Lung microvascular endothelial cell (primary cell): Measurements from ENCODE around the gene RDH11. TPM values are rescaled to one million over a fixed set of nuclear protein-coding genes. Genes with fewer than 3 reads are reported as not detected.
A peak's percentile ranks its signal among the peaks of the same experiment; 100 is the strongest.

Experiments
- DNase-seq, 2 donors: peaks; one replicate each; pipeline versions ENCODE4 v3.0.0 to v3.0.0-alpha.2; 2010; ENCODE audit warnings: low read depth in 2 of 2
- total RNA-seq: library from RNA; depleted of rRNA; stranded (reverse); fragments of >200 nt; gene quantifications from 2 replicates; pipeline ENCODE4 v1.2.1, GENCODE V29; 2014

Gene RDH11
- total RNA-seq, 1 donor from 2014 or later, result 96.2 TPM

GRCh38 chr14:67650151-67650550 lies 45.4 kb downstream of the RDH11 start:
- DNase-seq, result no peak

GRCh38 chr14:67646131-67646530 lies 49.4 kb downstream of the RDH11 start:
- no peak for DNase-seq

- DNase-seq, result no peak
Observed at GRCh38 chr14:67645414-67645813, 50.1 kb downstream of the RDH11 start.

GRCh38 chr14:67644428-67644827 lies 51.1 kb downstream of the RDH11 start:
- no peak for DNase-seq

- no peak for DNase-seq
Observed at GRCh38 chr14:67643713-67644112, 51.9 kb downstream of the RDH11 start.

- DNase-seq, result no peak
Observed at GRCh38 chr14:67641902-67642749, 53.4 kb downstream of the RDH11 start.

- DNase-seq, result no peak
Observed at GRCh38 chr14:67641480-67641879, 54.1 kb downstream of the RDH11 start.

- DNase-seq, result no peak
Observed at GRCh38 chr14:67638642-67639041, 56.9 kb downstream of the RDH11 start.

- peak; percentile 31 to 37 for DNase-seq
Observed at GRCh38 chr14:67636361-67636919, 59.1 kb downstream of the RDH11 start.

GRCh38 chr14:67633451-67634147 lies 62.0 kb downstream of the RDH11 start:
- DNase-seq, result no peak

GRCh38 chr14:67630938-67631337 lies 64.6 kb downstream of the RDH11 start:
- DNase-seq, result no peak

- DNase-seq, result no peak
Observed at GRCh38 chr14:67630186-67630585, 65.4 kb downstream of the RDH11 start.

- no peak for DNase-seq
Observed at GRCh38 chr14:67627519-67627918, 68.0 kb downstream of the RDH11 start.

Other genes with a start within 250 kb of the RDH11 start
- gene TMEM229B, start 207.0 kb downstream of the RDH11 start, total RNA-seq, result 0.40 and 0.44 TPM in 2 replicates
- gene PLEKHH1, start 162.5 kb downstream of the RDH11 start, total RNA-seq, result under 0.01 and 0.22 TPM in 2 replicates
- 9.4 and 14.1 TPM in 2 replicates for gene PIGH, start 95.5 kb downstream of the RDH11 start, total RNA-seq
- gene ARG2, start 75.8 kb downstream of the RDH11 start, total RNA-seq, result 33.8 and 39.7 TPM in 2 replicates
- gene VTI1B, start 21.1 kb downstream of the RDH11 start, total RNA-seq, result 37.7 and 46.0 TPM in 2 replicates
- under 0.01 TPM in 1 of 2 replicates, not detected in the other for gene RDH12, start 6.1 kb upstream of the RDH11 start, total RNA-seq
- gene ZFYVE26, start 120.8 kb upstream of the RDH11 start, total RNA-seq, result 13.1 and 16.5 TPM in 2 replicates
- gene RAD51B, start 124.0 kb upstream of the RDH11 start, total RNA-seq, result 8.1 and 8.9 TPM in 2 replicates